Kidney epithelial cell (primary cell): ENCODE results near the gene DNAJC15. TPM values are rescaled to one million over a fixed set of nuclear protein-coding genes. Genes with fewer than 3 reads are reported as not detected.

Experiments
- DNase-seq: peaks from one replicate; pipeline ENCODE4 v3.0.0-alpha.2; 2010; ENCODE audit warnings: low read depth
- H3K27me3 ChIP-seq: 2 replicates; pipeline ENCODE4 v1.6.0; 2011; ENCODE audit warnings: low read length; ENCODE audit not compliant: control insufficient read depth, insufficient read depth
- H3K36me3 ChIP-seq: 2 replicates; pipeline ENCODE4 v1.5.1; 2011; ENCODE audit warnings: low read length; ENCODE audit not compliant: control insufficient read depth, insufficient read depth
- H3K4me3 ChIP-seq: 2 replicates; pipeline ENCODE4 v1.5.1; 2011; ENCODE audit warnings: low read depth, mild to moderate bottlenecking, control low read depth, low read length
- CTCF ChIP-seq: IDR thresholded peaks from 2 replicates; pipeline ENCODE4 v1.5.1; 2011; ENCODE audit warnings: mild to moderate bottlenecking, moderate library complexity, low read length, control low read depth, inconsistent platforms; ENCODE audit not compliant: insufficient read depth, poor library complexity, severe bottlenecking
- total RNA-seq: library from RNA; depleted of rRNA; stranded (reverse); fragments of >200 nt; gene quantifications from 2 replicates; pipeline ENCODE4 v1.2.3, GENCODE V29; 2015

The DNAJC15 gene
- total RNA-seq, 1 donor from 2014 or later, result 16.0 TPM

GRCh38 chr13:43129511-43130110 lies 106.2 kb downstream of the DNAJC15 start:
- no peak for TF ChIP-seq CTCF
- no peak overlapping the region for H3K4me3 ChIP-seq
- H3K36me3 ChIP-seq, result no peaks in the 10 kb centered on the region
- DNase-seq, result no peak
- H3K27me3 ChIP-seq, result no peaks in the 10 kb centered on the region

GRCh38 chr13:43132257-43132656 lies 108.9 kb downstream of the DNAJC15 start:
- TF ChIP-seq CTCF, result peak; percentile 56
- no peaks in the 10 kb centered on the region for H3K36me3 ChIP-seq
- no peaks in the 10 kb centered on the region for H3K27me3 ChIP-seq
- H3K4me3 ChIP-seq, result no peak overlapping the region
- DNase-seq, result peak; percentile 16

GRCh38 chr13:43132911-43133310 lies 109.5 kb downstream of the DNAJC15 start:
- no peak for TF ChIP-seq CTCF

GRCh38 chr13:43133792-43134191 lies 110.4 kb downstream of the DNAJC15 start:
- TF ChIP-seq CTCF, result no peak
- Histone ChIP-seq H3K27me3 (no peaks in the 10 kb centered on the region), H3K4me3 (no peak overlapping the region), H3K36me3 (no peaks in the 10 kb centered on the region)
- no peak for DNase-seq

More at GRCh38 chr13:43132911-43133310, 109.5 kb downstream of the DNAJC15 start:
- no peaks in the 10 kb centered on the region for H3K36me3 ChIP-seq
- no peaks in the 10 kb centered on the region for H3K27me3 ChIP-seq
- no peak overlapping the region for H3K4me3 ChIP-seq
- DNase-seq, result no peak

GRCh38 chr13:43134868-43135267 lies 111.5 kb downstream of the DNAJC15 start:
- Histone ChIP-seq H3K4me3 (no peak overlapping the region), H3K36me3 (no peaks in the 10 kb centered on the region), H3K27me3 (no peaks in the 10 kb centered on the region)
- TF ChIP-seq CTCF, result no peak
- no peak for DNase-seq

- no peak for TF ChIP-seq CTCF
- Histone ChIP-seq H3K36me3 (no peaks in the 10 kb centered on the region), H3K27me3 (no peaks in the 10 kb centered on the region), H3K4me3 (no peak overlapping the region)
- DNase-seq, result no peak
Observed at GRCh38 chr13:43135516-43135915, 112.1 kb downstream of the DNAJC15 start.
